Loucy (cell line): ENCODE results near the gene MCOLN2.

Experiments
- EZH2phosphoT487 ChIP-seq: fragments of 200-600 bp; IDR thresholded peaks from 2 replicates; pipeline ENCODE4 v1.6.1; 2018; ENCODE audit warnings: antibody characterized with exemption, mild to moderate bottlenecking, moderate library complexity, borderline replicate concordance
- TF ChIP-seq, protein P1 (sequence below): fragments of 200-600 bp; sonication (generic); conservative IDR thresholded peaks from 2 replicates; pipeline ENCODE4 v1.5.1; 2014; ENCODE audit warnings: mild to moderate bottlenecking, antibody characterized with exemption, low read length

DNA sequence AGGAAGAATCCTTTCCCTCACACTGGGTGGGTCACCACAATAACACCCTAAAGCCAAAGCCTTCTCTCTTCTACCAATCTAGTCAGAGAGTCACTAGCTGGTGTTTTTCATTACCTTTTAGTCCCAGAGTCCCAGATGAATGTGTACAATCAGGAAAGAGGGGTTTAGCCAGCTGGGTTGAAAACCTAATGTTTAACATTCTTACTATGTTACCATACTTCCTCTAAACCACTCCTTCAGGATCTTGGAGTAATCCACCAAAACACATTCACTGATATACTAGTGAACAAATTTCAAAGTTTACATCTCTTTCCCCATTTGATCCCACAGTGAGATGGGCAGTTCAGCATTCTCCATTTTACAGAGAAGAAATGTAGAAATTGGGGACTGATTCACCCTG is 113.6 kb downstream of the MCOLN2 start:
- TF ChIP-seq, protein P1, sequence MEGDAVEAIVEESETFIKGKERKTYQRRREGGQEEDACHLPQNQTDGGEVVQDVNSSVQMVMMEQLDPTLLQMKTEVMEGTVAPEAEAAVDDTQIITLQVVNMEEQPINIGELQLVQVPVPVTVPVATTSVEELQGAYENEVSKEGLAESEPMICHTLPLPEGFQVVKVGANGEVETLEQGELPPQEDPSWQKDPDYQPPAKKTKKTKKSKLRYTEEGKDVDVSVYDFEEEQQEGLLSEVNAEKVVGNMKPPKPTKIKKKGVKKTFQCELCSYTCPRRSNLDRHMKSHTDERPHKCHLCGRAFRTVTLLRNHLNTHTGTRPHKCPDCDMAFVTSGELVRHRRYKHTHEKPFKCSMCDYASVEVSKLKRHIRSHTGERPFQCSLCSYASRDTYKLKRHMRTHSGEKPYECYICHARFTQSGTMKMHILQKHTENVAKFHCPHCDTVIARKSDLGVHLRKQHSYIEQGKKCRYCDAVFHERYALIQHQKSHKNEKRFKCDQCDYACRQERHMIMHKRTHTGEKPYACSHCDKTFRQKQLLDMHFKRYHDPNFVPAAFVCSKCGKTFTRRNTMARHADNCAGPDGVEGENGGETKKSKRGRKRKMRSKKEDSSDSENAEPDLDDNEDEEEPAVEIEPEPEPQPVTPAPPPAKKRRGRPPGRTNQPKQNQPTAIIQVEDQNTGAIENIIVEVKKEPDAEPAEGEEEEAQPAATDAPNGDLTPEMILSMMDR, result no peak
- TF ChIP-seq EZH2phosphoT487, result no peak
